ENCODE data around the gene ANKRD16. TPM values are rescaled to one million over a fixed set of nuclear protein-coding genes. Genes with fewer than 3 reads are reported as not detected.

ANKRD16 gene
- total and polyA plus RNA-seq, 2 of the 13 experiments (the other 11 are each of a cell fraction or from before 2014, with no cell fraction given) = 8.0 to 11.4 TPM

DNA sequence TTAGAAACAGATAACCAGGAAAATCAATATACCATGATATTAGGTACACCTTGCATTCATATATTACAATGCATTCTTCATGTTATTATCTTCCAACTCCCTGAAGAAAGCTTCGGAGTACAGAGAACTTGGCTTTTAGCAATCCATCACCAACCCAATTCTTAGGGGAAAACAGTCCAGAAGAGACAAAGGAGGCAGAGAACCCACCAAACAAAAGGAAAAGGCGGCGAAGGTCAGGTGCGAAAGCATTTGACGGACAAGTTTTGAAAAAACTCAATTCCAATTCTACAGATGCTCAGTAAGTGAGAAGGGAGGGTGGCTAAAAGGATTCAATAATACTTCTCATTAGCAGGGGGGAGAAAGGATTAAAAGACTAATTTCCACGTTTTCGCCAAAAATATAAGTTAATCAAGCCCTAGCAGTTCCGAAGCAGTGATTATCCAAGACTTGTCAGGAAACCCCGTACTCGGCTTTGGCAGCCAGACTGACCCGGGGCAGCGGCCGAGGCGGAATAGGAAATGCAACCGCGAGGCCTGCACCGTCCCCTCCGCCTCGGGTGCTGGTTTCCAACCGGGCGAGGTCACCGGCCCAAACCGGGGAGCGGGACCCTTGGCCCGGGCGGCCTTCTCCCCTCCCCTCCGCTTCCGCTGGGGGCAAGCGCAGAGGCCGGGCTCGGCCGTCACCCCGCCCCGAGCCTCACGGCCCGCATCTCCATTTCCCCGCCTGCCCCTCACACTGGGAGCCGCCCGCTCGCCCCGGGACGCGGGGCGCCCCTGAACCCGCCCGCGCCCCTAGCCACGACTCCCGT is 77.2 kb downstream of the ANKRD16 start (continued):
- TF ChIP-seq, protein P1, sequence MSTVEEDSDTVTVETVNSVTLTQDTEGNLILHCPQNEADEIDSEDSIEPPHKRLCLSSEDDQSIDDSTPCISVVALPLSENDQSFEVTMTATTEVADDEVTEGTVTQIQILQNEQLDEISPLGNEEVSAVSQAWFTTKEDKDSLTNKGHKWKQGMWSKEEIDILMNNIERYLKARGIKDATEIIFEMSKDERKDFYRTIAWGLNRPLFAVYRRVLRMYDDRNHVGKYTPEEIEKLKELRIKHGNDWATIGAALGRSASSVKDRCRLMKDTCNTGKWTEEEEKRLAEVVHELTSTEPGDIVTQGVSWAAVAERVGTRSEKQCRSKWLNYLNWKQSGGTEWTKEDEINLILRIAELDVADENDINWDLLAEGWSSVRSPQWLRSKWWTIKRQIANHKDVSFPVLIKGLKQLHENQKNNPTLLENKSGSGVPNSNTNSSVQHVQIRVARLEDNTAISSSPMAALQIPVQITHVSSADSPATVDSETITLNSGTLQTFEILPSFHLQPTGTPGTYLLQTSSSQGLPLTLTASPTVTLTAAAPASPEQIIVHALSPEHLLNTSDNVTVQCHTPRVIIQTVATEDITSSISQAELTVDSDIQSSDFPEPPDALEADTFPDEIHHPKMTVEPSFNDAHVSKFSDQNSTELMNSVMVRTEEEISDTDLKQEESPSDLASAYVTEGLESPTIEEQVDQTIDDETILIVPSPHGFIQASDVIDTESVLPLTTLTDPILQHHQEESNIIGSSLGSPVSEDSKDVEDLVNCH (CRISPR knock-in tag; IDR thresholded peaks at IDR 0.05) = no peak
- TF ChIP-seq, protein P2, sequence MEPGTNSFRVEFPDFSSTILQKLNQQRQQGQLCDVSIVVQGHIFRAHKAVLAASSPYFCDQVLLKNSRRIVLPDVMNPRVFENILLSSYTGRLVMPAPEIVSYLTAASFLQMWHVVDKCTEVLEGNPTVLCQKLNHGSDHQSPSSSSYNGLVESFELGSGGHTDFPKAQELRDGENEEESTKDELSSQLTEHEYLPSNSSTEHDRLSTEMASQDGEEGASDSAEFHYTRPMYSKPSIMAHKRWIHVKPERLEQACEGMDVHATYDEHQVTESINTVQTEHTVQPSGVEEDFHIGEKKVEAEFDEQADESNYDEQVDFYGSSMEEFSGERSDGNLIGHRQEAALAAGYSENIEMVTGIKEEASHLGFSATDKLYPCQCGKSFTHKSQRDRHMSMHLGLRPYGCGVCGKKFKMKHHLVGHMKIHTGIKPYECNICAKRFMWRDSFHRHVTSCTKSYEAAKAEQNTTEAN (CRISPR knock-in tag; conservative IDR thresholded peaks at IDR 0.05) = no peak
- no peak; the same call in 1 of the 2 replicates for TF ChIP-seq ZSCAN29 (CRISPR knock-in tag; conservative IDR thresholded peaks at IDR 0.05)
- TF ChIP-seq ZNF83 (CRISPR knock-in tag; IDR thresholded peaks at IDR 0.05; ENCODE audit: borderline replicate concordance) = no peak
- TF ChIP-seq, protein P3, sequence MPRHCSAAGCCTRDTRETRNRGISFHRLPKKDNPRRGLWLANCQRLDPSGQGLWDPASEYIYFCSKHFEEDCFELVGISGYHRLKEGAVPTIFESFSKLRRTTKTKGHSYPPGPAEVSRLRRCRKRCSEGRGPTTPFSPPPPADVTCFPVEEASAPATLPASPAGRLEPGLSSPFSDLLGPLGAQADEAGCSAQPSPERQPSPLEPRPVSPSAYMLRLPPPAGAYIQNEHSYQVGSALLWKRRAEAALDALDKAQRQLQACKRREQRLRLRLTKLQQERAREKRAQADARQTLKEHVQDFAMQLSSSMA (CRISPR knock-in tag; IDR thresholded peaks at IDR 0.05) = no peak
- TF ChIP-seq, protein P4, sequence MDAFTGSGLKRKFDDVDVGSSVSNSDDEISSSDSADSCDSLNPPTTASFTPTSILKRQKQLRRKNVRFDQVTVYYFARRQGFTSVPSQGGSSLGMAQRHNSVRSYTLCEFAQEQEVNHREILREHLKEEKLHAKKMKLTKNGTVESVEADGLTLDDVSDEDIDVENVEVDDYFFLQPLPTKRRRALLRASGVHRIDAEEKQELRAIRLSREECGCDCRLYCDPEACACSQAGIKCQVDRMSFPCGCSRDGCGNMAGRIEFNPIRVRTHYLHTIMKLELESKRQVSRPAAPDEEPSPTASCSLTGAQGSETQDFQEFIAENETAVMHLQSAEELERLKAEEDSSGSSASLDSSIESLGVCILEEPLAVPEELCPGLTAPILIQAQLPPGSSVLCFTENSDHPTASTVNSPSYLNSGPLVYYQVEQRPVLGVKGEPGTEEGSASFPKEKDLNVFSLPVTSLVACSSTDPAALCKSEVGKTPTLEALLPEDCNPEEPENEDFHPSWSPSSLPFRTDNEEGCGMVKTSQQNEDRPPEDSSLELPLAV (CRISPR knock-in tag; conservative IDR thresholded peaks at IDR 0.05; ENCODE audit: low read depth) = no peak
- TF ChIP-seq, protein P5, sequence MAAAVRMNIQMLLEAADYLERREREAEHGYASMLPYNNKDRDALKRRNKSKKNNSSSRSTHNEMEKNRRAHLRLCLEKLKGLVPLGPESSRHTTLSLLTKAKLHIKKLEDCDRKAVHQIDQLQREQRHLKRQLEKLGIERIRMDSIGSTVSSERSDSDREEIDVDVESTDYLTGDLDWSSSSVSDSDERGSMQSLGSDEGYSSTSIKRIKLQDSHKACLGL (CRISPR knock-in tag; IDR thresholded peaks at IDR 0.05) = 0 out of 2 replicates have a peak, but pooled peaks have one; percentile 40
- TF ChIP-seq ZNF678 (CRISPR knock-in tag; IDR thresholded peaks at IDR 0.05) = peak; percentile 53; the same call in 1 of the 2 replicates
- 0 out of 2 replicates have a peak, but pooled peaks have one; percentile 13 for TF ChIP-seq ZNF12 (CRISPR knock-in tag; IDR thresholded peaks at IDR 0.05)
- TF ChIP-seq ZNF441 (CRISPR knock-in tag; IDR thresholded peaks at IDR 0.05; ENCODE audit: borderline replicate concordance) = peak; percentile 48; the same call in 1 of the 2 replicates
- TF ChIP-seq, protein P6, sequence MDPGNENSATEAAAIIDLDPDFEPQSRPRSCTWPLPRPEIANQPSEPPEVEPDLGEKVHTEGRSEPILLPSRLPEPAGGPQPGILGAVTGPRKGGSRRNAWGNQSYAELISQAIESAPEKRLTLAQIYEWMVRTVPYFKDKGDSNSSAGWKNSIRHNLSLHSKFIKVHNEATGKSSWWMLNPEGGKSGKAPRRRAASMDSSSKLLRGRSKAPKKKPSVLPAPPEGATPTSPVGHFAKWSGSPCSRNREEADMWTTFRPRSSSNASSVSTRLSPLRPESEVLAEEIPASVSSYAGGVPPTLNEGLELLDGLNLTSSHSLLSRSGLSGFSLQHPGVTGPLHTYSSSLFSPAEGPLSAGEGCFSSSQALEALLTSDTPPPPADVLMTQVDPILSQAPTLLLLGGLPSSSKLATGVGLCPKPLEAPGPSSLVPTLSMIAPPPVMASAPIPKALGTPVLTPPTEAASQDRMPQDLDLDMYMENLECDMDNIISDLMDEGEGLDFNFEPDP (CRISPR knock-in tag; conservative IDR thresholded peaks at IDR 0.05) = peak; percentile 98; the same call in 1 of the 2 replicates
- TF ChIP-seq TAF15 (IDR thresholded peaks at IDR 0.05; ENCODE audit: low read depth, low read length, poor library complexity, severe bottlenecking) = peak; percentile 22
- TF ChIP-seq, protein P7, sequence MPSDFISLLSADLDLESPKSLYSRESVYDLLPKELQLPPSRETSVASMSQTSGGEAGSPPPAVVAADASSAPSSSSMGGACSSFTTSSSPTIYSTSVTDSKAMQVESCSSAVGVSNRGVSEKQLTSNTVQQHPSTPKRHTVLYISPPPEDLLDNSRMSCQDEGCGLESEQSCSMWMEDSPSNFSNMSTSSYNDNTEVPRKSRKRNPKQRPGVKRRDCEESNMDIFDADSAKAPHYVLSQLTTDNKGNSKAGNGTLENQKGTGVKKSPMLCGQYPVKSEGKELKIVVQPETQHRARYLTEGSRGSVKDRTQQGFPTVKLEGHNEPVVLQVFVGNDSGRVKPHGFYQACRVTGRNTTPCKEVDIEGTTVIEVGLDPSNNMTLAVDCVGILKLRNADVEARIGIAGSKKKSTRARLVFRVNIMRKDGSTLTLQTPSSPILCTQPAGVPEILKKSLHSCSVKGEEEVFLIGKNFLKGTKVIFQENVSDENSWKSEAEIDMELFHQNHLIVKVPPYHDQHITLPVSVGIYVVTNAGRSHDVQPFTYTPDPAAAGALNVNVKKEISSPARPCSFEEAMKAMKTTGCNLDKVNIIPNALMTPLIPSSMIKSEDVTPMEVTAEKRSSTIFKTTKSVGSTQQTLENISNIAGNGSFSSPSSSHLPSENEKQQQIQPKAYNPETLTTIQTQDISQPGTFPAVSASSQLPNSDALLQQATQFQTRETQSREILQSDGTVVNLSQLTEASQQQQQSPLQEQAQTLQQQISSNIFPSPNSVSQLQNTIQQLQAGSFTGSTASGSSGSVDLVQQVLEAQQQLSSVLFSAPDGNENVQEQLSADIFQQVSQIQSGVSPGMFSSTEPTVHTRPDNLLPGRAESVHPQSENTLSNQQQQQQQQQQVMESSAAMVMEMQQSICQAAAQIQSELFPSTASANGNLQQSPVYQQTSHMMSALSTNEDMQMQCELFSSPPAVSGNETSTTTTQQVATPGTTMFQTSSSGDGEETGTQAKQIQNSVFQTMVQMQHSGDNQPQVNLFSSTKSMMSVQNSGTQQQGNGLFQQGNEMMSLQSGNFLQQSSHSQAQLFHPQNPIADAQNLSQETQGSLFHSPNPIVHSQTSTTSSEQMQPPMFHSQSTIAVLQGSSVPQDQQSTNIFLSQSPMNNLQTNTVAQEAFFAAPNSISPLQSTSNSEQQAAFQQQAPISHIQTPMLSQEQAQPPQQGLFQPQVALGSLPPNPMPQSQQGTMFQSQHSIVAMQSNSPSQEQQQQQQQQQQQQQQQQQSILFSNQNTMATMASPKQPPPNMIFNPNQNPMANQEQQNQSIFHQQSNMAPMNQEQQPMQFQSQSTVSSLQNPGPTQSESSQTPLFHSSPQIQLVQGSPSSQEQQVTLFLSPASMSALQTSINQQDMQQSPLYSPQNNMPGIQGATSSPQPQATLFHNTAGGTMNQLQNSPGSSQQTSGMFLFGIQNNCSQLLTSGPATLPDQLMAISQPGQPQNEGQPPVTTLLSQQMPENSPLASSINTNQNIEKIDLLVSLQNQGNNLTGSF (CRISPR knock-in tag; IDR thresholded peaks at IDR 0.05) = no peak
